K562 (cell line): Measurements from ENCODE around the gene GOLGB1. TPM values are rescaled to one million over a fixed set of nuclear protein-coding genes. Genes with fewer than 3 reads are reported as not detected.

Experiments
- BRF1 ChIP-seq: IDR thresholded peaks from 3 replicates; pipeline ENCODE4 v1.6.1; 2011; ENCODE audit warnings: borderline replicate concordance, mild to moderate bottlenecking; ENCODE audit not compliant: insufficient read length; ENCODE audit errors: extremely low read depth
- EP400 ChIP-seq: fragments of 450-650 bp; IDR thresholded peaks from 2 replicates; pipeline ENCODE4 v1.6.1; 2017; ENCODE audit warnings: antibody characterized with exemption, mild to moderate bottlenecking, moderate library complexity
- ETS2 ChIP-seq: IDR thresholded peaks from 2 replicates; pipeline ENCODE4 v1.6.1; 2016; ENCODE audit warnings: borderline replicate concordance, missing genetic modification characterization, mild to moderate bottlenecking, moderate library complexity, missing compliant biosample characterization; ENCODE audit not compliant: poor library complexity, severe bottlenecking
- FOXP1 ChIP-seq: sonication (generic); formaldehyde crosslinking; IDR thresholded peaks from 2 replicates; pipeline ENCODE4 v1.8.0; 2022; ENCODE audit warnings: mild to moderate bottlenecking, missing genetic modification reagents
- GABPB1 ChIP-seq: sonication (generic); formaldehyde crosslinking; IDR thresholded peaks from 2 replicates; pipeline ENCODE4 v1.8.0; 2022; ENCODE audit warnings: mild to moderate bottlenecking, missing genetic modification reagents
- HMG20A ChIP-seq: fragments of 450-650 bp; formaldehyde crosslinking; conservative IDR thresholded peaks from 2 replicates; pipeline ENCODE4 v1.4.0; 2020; ENCODE audit warnings: mild to moderate bottlenecking, mixed read lengths
- MAFF ChIP-seq: IDR thresholded peaks from 2 replicates; pipeline ENCODE4 v1.6.1; 2012; ENCODE audit warnings: low read length, improper control_type of control experiment
- MXI1 ChIP-seq: IDR thresholded peaks from 2 replicates; pipeline ENCODE4 v1.6.1; 2011; ENCODE audit warnings: low read depth, mild to moderate bottlenecking, improper control_type of control experiment, low read length
- SP2 ChIP-seq: IDR thresholded peaks from 2 replicates; pipeline ENCODE4 v1.6.1; 2011; ENCODE audit warnings: mild to moderate bottlenecking, low read depth, low read length, moderate library complexity; ENCODE audit not compliant: poor library complexity, severe bottlenecking; ENCODE audit errors: extremely low read depth
- TARDBP ChIP-seq: fragments of 450-650 bp; IDR thresholded peaks from 2 replicates; pipeline ENCODE4 v1.6.1; 2016
- polyA plus RNA-seq, 8 experiments: library from polyadenylated mRNA; depleted of rRNA in 4 of 8; stranded (reverse) in 5 of 8; unstranded in 3 of 8; fragments of >200 nt; fragmentation: Nextera tagmentation in 2 of 8; fragmentation: Illumina TruSeq in 1 of 8; extraction: Ambion mirVana in 2 of 8; extraction: Trizol in 1 of 8; gene quantifications; 2 replicates each; pipeline versions ENCODE4 v1.2.1 to v1.2.3, GENCODE V29; 2011 to 2014; ENCODE audit warnings: inconsistent platforms in 1 of 8, missing spikeins in 1 of 8
- total RNA-seq, 7 experiments: library from RNA; depleted of rRNA in 6 of 7; stranded (reverse); fragments of >200 nt in 6 of 7; fragmentation: Illumina TruSeq in 2 of 7; extraction: Trizol in 2 of 7; gene quantifications; 2 replicates each; pipeline versions ENCODE4 v1.2.1 to v1.2.3, GENCODE V29; 2011 to 2021; ENCODE audit warnings: low replicate concordance in 1 of 7
- TF ChIP-seq, protein P1 (sequence below): fragments of 450-650 bp; IDR thresholded peaks from 2 replicates; pipeline ENCODE4 v1.6.1; 2016; ENCODE audit warnings: low read depth
- TF ChIP-seq, protein P2 (sequence below): IDR thresholded peaks from 2 replicates; pipeline ENCODE4 v1.6.1; 2014; ENCODE audit warnings: antibody characterized with exemption
- TF ChIP-seq, protein P3 (sequence below): fragments of 250-450 bp; sonication (Bioruptor Pico); IDR thresholded peaks from 2 replicates; pipeline ENCODE4 v1.8.0; 2022; ENCODE audit warnings: moderate library complexity, mild to moderate bottlenecking, inconsistent platforms
- TF ChIP-seq, protein P4 (sequence below), 2 experiments: IDR thresholded peaks; 2 replicates each; pipeline ENCODE4 v1.6.1; 2012; ENCODE audit warnings: improper control_type of control experiment in 2 of 2, low read depth in 2 of 2, low read length in 2 of 2, borderline replicate concordance in 1 of 2

GOLGB1 gene
- total and polyA plus RNA-seq, 9 of the 15 experiments (the other 6 are each of a cell fraction or from before 2014, with no cell fraction given), result 4.0 to 16.3 (median 9.7) TPM

DNA sequence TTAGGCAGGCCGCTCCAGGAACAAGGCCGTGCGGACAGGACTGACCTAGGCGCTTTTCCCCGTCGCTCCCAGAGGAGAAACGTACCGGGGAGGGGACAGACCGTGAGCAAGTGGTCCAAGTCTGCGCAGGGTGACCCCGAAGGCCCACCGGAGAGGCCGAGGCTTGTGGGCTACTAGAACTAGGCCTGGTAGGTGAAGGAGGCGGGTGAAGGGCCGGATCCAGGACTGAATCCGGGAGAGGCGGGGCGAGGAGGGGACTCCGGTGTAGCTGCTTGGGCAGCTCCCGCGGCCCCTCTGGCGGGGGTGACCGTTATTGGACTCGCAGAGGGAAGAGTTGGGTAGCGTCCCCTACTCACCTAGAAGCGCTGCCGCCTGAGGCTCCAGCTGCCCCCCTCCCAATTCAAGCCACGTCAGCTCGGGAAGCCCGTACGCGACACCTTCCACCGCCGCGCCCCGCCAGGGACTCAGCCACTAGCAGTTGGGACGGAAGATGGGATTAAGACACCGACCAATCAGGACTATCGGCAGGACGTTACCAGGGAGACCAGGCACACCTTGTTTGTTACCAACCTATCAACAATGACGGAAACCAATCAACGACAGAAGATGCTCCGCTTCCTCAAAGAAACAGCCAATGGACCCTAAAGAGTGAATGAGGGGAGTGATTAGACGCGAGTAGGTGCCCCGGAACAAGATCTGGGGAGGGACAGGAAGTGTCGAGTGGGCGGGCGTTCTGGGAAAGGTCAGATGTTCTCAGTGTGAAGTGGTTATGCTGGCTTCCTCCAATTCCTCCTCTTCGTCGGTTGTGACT, at the start of gene GOLGB1 (continued):
- TF ChIP-seq, protein P1, sequence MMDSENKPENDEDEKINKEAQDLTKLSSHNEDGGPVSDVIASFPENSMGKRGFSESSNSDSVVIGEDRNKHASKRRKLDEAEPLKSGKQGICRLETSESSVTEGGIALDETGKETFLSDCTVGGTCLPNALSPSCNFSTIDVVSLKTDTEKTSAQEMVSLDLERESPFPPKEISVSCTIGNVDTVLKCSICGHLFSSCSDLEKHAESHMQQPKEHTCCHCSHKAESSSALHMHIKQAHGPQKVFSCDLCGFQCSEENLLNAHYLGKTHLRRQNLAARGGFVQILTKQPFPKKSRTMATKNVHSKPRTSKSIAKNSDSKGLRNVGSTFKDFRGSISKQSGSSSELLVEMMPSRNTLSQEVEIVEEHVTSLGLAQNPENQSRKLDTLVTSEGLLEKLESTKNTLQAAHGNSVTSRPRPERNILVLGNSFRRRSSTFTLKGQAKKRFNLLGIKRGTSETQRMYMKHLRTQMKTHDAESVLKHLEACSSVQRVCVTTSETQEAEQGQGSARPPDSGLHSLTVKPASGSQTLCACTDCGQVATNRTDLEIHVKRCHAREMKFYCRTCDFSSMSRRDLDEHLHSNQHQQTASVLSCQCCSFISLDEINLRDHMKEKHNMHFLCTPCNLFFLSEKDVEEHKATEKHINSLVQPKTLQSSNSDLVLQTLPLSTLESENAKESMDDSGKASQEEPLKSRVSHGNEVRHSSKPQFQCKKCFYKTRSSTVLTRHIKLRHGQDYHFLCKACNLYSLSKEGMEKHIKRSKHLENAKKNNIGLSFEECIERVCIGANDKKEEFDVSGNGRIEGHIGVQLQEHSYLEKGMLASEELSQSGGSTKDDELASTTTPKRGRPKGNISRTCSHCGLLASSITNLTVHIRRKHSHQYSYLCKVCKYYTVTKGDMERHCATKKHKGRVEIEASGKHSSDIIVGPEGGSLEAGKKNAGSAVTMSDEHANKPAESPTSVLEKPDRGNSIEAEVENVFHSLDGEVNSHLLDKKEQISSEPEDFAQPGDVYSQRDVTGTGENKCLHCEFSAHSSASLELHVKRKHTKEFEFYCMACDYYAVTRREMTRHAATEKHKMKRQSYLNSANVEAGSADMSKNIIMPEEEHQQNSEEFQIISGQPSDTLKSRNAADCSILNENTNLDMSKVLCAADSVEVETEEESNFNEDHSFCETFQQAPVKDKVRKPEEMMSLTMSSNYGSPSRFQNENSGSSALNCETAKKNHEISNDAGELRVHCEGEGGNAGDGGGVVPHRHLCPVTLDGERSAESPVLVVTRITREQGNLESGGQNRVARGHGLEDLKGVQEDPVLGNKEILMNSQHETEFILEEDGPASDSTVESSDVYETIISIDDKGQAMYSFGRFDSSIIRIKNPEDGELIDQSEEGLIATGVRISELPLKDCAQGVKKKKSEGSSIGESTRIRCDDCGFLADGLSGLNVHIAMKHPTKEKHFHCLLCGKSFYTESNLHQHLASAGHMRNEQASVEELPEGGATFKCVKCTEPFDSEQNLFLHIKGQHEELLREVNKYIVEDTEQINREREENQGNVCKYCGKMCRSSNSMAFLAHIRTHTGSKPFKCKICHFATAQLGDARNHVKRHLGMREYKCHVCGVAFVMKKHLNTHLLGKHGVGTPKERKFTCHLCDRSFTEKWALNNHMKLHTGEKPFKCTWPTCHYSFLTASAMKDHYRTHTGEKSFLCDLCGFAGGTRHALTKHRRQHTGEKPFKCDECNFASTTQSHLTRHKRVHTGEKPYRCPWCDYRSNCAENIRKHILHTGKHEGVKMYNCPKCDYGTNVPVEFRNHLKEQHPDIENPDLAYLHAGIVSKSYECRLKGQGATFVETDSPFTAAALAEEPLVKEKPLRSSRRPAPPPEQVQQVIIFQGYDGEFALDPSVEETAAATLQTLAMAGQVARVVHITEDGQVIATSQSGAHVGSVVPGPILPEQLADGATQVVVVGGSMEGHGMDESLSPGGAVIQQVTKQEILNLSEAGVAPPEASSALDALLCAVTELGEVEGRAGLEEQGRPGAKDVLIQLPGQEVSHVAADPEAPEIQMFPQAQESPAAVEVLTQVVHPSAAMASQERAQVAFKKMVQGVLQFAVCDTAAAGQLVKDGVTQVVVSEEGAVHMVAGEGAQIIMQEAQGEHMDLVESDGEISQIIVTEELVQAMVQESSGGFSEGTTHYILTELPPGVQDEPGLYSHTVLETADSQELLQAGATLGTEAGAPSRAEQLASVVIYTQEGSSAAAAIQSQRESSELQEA, result peak; percentile 89
- TF ChIP-seq HMG20A (CRISPR knock-in tag) (no peak), EP400 (peak; percentile 87), TARDBP (peak; percentile 37; the same call in 1 of the 2 replicates), SP2 (no peak), MXI1 (peak; percentile 72; the same call in 1 of the 2 replicates), GABPB1 (CRISPR knock-in tag) (peak; percentile 95), MAFF (no peak), BRF1 (no peak), FOXP1 (CRISPR knock-in tag) (0 out of 2 replicates have a peak, but pooled peaks have one; percentile 52), ETS2 (no peak)
- TF ChIP-seq, protein P2, sequence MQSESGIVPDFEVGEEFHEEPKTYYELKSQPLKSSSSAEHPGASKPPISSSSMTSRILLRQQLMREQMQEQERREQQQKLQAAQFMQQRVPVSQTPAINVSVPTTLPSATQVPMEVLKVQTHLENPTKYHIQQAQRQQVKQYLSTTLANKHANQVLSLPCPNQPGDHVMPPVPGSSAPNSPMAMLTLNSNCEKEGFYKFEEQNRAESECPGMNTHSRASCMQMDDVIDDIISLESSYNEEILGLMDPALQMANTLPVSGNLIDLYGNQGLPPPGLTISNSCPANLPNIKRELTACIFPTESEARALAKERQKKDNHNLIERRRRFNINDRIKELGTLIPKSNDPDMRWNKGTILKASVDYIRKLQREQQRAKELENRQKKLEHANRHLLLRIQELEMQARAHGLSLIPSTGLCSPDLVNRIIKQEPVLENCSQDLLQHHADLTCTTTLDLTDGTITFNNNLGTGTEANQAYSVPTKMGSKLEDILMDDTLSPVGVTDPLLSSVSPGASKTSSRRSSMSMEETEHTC, result no peak
- TF ChIP-seq, protein P3, sequence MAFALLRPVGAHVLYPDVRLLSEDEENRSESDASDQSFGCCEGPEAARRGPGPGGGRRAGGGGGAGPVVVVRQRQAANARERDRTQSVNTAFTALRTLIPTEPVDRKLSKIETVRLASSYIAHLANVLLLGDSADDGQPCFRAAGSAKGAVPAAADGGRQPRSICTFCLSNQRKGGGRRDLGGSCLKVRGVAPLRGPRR (CRISPR knock-in tag), result no peak
- TF ChIP-seq, protein P4, sequence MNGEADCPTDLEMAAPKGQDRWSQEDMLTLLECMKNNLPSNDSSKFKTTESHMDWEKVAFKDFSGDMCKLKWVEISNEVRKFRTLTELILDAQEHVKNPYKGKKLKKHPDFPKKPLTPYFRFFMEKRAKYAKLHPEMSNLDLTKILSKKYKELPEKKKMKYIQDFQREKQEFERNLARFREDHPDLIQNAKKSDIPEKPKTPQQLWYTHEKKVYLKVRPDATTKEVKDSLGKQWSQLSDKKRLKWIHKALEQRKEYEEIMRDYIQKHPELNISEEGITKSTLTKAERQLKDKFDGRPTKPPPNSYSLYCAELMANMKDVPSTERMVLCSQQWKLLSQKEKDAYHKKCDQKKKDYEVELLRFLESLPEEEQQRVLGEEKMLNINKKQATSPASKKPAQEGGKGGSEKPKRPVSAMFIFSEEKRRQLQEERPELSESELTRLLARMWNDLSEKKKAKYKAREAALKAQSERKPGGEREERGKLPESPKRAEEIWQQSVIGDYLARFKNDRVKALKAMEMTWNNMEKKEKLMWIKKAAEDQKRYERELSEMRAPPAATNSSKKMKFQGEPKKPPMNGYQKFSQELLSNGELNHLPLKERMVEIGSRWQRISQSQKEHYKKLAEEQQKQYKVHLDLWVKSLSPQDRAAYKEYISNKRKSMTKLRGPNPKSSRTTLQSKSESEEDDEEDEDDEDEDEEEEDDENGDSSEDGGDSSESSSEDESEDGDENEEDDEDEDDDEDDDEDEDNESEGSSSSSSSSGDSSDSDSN (IDR thresholded peaks at IDR 0.05; ENCODE audit: borderline replicate concordance in 1 of 2, low read depth in 2 of 2, low read length in 2 of 2), result 0 out of 4 replicates have a peak, but pooled peaks of 1 of the 2 experiments have one; percentile 62
